Esophagus muscularis mucosa (tissue), 4 donors: ENCODE results near the gene GUCA1C. TPM values are rescaled to one million over a fixed set of nuclear protein-coding genes. Genes with fewer than 3 reads are reported as not detected.

Experiments used
- DNase-seq: peaks from one replicate; pipeline ENCODE4 v3.0.0-alpha.2; 2017; ENCODE audit errors: extremely low spot score
- H3K27ac ChIP-seq, 4 donors: fragments of 200-600 bp; sonication (generic); replicated peaks in 1 of 4; 1 replicate in 3 of 4; 2 replicates in 1 of 4; pipeline ENCODE4 v1.5.1; 2016 to 2019; ENCODE audit warnings: mild to moderate bottlenecking in 1 of 4
- H3K27me3 ChIP-seq, 4 donors: fragments of 200-600 bp; sonication (generic); one replicate each; pipeline versions ENCODE4 v1.5.1 to v1.6.0; 2016 to 2019
- H3K36me3 ChIP-seq, 4 donors: fragments of 200-600 bp; sonication (generic); one replicate each; pipeline ENCODE4 v1.5.1; 2016 to 2019
- H3K4me1 ChIP-seq, 4 donors: fragments of 200-600 bp; sonication (generic); one replicate each; pipeline ENCODE4 v1.5.1; 2016 to 2019
- H3K4me3 ChIP-seq, 4 donors: fragments of 200-600 bp; sonication (generic); 1 replicate in 2 of 4; 2 replicates in 2 of 4; pipeline ENCODE4 v1.5.1; 2016 to 2019; ENCODE audit warnings: mild to moderate bottlenecking in 4 of 4, moderate library complexity in 1 of 4
- H3K9me3 ChIP-seq, 4 donors: fragments of 200-600 bp; sonication (generic); 1 replicate in 3 of 4; 2 replicates in 1 of 4; pipeline ENCODE4 v1.5.1; 2016 to 2019
- EP300 ChIP-seq: sonication (generic); formaldehyde crosslinking; IDR thresholded peaks from one replicate; pipeline ENCODE4 v1.6.1; 2017; ENCODE audit warnings: antibody characterized with exemption
- POLR2A ChIP-seq: fragments of 450-650 bp; IDR thresholded peaks from one replicate; pipeline ENCODE4 v1.6.1; 2017; ENCODE audit warnings: antibody characterized with exemption, moderate library complexity, mild to moderate bottlenecking, low read depth
- POLR2AphosphoS5 ChIP-seq, 2 donors: sonication (generic); formaldehyde crosslinking; IDR thresholded peaks; one replicate each; pipeline ENCODE4 v1.6.1; 2017; ENCODE audit warnings: antibody characterized with exemption in 2 of 2
- WGBS: methylation state at CpG from one replicate; pipeline ENCODE4 v1.1.5; 2018; 5-methylcytosine and 5-hydroxymethylcytosine counted together
- intact Hi-C: fragments of 100-400 bp; cut with DNase I; formaldehyde crosslinking; loops from one replicate; pipeline ENCODE4 v1.15.1; 2023
- total RNA-seq, 4 donors: library from RNA; depleted of rRNA; stranded (reverse); fragments of >200 nt; gene quantifications; one replicate each; pipeline versions ENCODE4 v1.1.0 to v1.2.1, GENCODE V29; 2016
- TF ChIP-seq, protein P1 (sequence below), 3 experiments: fragments of 200-600 bp in 2 of 3; fragments of 450-650 bp in 1 of 3; sonication (generic) in 2 of 3; IDR thresholded peaks; one replicate each; pipeline ENCODE4 v1.5.1; 2017 to 2019; ENCODE audit warnings: antibody characterized with exemption in 3 of 3, mild to moderate bottlenecking in 2 of 3, moderate library complexity in 1 of 3

The GUCA1C gene
- total RNA-seq, 4 donors from 2014 or later, result not detected

DNA sequence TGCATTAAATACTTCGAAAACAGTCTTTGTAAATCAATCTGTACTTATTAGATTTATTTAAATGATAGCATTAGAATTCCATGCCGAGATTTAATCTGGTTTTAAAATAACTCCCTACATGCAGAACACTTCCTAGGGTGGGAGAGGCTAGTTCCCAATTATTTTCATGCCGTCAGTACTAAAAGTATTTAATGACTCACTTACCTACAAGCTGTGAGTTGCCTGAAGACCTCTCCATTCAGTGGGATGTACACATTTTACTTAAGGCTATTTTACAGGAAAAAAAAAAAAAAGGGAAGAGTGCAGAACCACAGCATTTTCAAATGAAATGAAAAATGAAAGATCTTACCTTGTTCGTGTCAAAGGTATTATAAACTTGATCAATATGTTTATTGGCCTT, 469 bp downstream of the GUCA1C start:
- TF ChIP-seq EP300, result no peak
- no peak for TF ChIP-seq POLR2AphosphoS5 (IDR thresholded peaks at IDR 0.05)
- TF ChIP-seq POLR2A, result no peak
- TF ChIP-seq, protein P1, sequence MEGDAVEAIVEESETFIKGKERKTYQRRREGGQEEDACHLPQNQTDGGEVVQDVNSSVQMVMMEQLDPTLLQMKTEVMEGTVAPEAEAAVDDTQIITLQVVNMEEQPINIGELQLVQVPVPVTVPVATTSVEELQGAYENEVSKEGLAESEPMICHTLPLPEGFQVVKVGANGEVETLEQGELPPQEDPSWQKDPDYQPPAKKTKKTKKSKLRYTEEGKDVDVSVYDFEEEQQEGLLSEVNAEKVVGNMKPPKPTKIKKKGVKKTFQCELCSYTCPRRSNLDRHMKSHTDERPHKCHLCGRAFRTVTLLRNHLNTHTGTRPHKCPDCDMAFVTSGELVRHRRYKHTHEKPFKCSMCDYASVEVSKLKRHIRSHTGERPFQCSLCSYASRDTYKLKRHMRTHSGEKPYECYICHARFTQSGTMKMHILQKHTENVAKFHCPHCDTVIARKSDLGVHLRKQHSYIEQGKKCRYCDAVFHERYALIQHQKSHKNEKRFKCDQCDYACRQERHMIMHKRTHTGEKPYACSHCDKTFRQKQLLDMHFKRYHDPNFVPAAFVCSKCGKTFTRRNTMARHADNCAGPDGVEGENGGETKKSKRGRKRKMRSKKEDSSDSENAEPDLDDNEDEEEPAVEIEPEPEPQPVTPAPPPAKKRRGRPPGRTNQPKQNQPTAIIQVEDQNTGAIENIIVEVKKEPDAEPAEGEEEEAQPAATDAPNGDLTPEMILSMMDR (IDR thresholded peaks at IDR 0.05), result no peak
- Histone ChIP-seq H3K27me3 (no peaks in the 10 kb centered on the region), H3K4me1 (no peaks in the 10 kb centered on the region), H3K9me3 (no peaks in the 10 kb centered on the region), H3K4me3 (no peak overlapping the region), H3K27ac (no peak overlapping the region), H3K36me3 (no peaks in the 10 kb centered on the region)
- intact Hi-C loops, result no loop called here
- WGBS, result 83% methylated on average over 4 of the region's 4 CpGs
- no peak for DNase-seq

DNA sequence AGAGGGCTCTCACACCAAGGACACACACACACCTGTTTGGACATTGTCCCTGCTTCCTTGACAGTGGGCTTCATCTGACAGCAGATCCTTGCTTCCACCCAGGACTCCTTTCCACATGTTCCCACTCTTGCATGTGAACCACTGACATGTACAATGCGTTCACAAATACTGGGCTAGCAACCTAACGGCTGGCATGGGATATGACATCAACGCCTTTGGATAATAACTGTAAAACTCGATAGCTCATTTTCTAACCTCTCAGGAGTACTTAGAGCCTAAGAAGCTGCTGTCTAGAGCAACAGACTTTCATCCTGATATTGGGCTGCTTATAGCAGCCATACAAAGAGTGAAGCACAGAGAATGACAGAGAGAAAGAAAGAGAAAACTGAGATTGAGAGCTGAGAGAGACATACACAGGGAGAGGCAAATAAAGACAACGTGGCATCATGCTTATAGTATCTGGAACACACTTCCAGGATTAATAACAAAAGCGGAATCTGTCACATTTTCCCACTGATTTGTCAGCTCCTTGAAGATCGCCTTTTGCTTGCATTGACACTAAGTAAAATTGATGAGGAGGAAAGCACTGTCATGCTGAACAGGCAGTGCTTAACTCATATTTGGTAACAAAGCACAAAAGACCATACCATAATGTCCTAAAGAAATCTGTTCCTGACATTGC, 1.7 kb downstream of the GUCA1C start:
- intact Hi-C loops, result no loop called here
- WGBS, result 80% methylated on average over 7 of the region's 7 CpGs
- H3K36me3 ChIP-seq, result no peaks in the 10 kb centered on the region
- no peaks in the 10 kb centered on the region for H3K27me3 ChIP-seq
- TF ChIP-seq POLR2A (no peak), EP300 (no peak), POLR2AphosphoS5 (IDR thresholded peaks at IDR 0.05) (no peak)
- TF ChIP-seq, protein P1 (IDR thresholded peaks at IDR 0.05), result no peak
- no peaks in the 10 kb centered on the region for H3K4me1 ChIP-seq
- no peak overlapping the region for H3K4me3 ChIP-seq
- no peak overlapping the region for H3K27ac ChIP-seq
- H3K9me3 ChIP-seq, result no peaks in the 10 kb centered on the region
- no peak for DNase-seq

- Histone ChIP-seq H3K27me3 (no peaks in the 10 kb centered on the region), H3K36me3 (no peaks in the 10 kb centered on the region), H3K27ac (no peak overlapping the region), H3K4me1 (no peaks in the 10 kb centered on the region), H3K9me3 (no peaks in the 10 kb centered on the region), H3K4me3 (no peak overlapping the region)
- TF ChIP-seq POLR2AphosphoS5 (IDR thresholded peaks at IDR 0.05) (no peak), POLR2A (no peak), EP300 (no peak)
- TF ChIP-seq, protein P1 (IDR thresholded peaks at IDR 0.05), result no peak
- WGBS, result 73% methylated on average over 2 of the region's 2 CpGs
- no peak for DNase-seq
- intact Hi-C loops, result no loop called here
Observed at GRCh38 chr3:108947855-108948254, 5.8 kb downstream of the GUCA1C start.

DNA sequence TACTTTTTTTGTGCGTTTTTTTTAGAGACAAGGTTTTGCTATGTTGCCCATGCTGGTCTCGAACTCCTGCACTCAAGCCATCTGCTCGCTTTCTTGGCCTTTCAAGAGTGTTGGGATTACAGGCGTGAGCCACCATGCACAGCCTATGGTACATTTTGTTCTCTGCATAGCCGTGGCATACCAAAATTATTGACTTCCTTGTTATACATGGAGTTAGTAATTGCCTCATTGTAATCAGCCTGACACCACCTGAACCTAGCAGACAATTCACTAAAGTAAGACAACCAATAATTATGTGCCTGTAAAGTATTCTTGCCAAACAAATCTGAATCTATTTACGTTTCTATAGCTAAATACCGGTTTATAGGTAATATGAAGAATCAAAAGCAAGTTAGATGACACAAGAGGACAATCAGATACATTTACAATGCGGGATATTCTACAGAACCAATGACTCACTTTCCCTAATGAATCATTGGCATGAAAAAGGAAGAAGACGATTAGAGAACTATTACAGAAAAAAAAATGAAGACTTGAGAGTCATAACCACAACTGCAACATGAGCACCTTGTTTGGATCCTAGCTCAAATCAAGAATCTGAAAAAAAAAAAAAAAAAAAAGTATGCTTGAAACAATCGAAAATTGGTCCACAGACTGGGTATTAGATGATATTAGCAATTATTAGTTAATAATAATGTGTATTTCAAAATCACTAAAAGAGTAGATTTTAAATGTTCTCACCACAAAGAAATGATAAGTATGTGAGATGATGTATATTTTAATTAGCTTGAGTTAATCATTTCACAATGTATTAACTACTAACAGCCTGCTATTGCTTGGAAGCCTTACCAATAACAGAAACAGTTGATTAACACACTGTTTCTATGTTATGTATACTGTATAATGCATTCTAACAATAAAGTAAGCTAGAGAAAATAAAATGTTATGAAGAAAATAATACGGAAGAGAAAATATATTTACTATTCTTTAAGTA, 7.1 kb downstream of the GUCA1C start:
- Histone ChIP-seq H3K36me3 (no peaks in the 10 kb centered on the region), H3K4me1 (no peaks in the 10 kb centered on the region), H3K27ac (no peak overlapping the region), H3K4me3 (no peak overlapping the region), H3K9me3 (no peaks in the 10 kb centered on the region), H3K27me3 (no peaks in the 10 kb centered on the region)
- intact Hi-C loops, result no loop called here
- 92% methylated on average over 11 of the region's 11 CpGs for WGBS
- no peak for TF ChIP-seq EP300
- TF ChIP-seq, protein P1 (IDR thresholded peaks at IDR 0.05), result no peak
- no peak for TF ChIP-seq POLR2A
- no peak for TF ChIP-seq POLR2AphosphoS5 (IDR thresholded peaks at IDR 0.05)
- no peak for DNase-seq
